ENCODE data around the gene LMNA. TPM values are rescaled to one million over a fixed set of nuclear protein-coding genes. Genes with fewer than 3 reads are reported as not detected.

The LMNA gene
- total and polyA plus RNA-seq, 4 donors, result 60.4 to 160 (median 97.2) TPM

GRCh38 chr1:156110252-156110651 lies 4.3 kb upstream of the LMNA start:
- Histone ChIP-seq H3K9ac (ENCODE audit: low read depth in 1 of 2, low read length in 2 of 2) (no peak overlapping the region), H3K27ac (ENCODE audit: low read depth in 1 of 2, low read length in 2 of 2) (no peak overlapping the region), H3K4me3 (ENCODE audit: low read depth in 1 of 3, low read length in 3 of 3) (no peak overlapping the region), H3K27me3 (ENCODE audit: control insufficient read depth in 4 of 4, insufficient read depth in 4 of 4, low read length in 3 of 4) (no peaks in the 10 kb centered on the region), H3K4me1 (ENCODE audit: control insufficient read depth in 4 of 4, insufficient read depth in 4 of 4, low read length in 3 of 4) (peaks cover 0 to 15% (median 6%) of the 10 kb centered on the region in 4 donors), H3K9me3 (ENCODE audit: control insufficient read depth in 4 of 4, low read length in 3 of 4) (no peaks in the 10 kb centered on the region), H3K36me3 (ENCODE audit: control insufficient read depth in 4 of 4, insufficient read depth in 3 of 4, low read depth in 1 of 4, low read length in 3 of 4) (no peaks in the 10 kb centered on the region)
- no peak for DNase-seq (ENCODE audit: low spot score)
- TF ChIP-seq REST (IDR thresholded peaks at IDR 0.05), result no peak
- TF ChIP-seq TAF1 (conservative IDR thresholded peaks at IDR 0.05), result no peak
- no peak for TF ChIP-seq FOXA1 (IDR thresholded peaks at IDR 0.05)
- TF ChIP-seq HNF4G (IDR thresholded peaks at IDR 0.05), result no peak
- no peak for TF ChIP-seq GABPA (IDR thresholded peaks at IDR 0.05 in 1 of 2, conservative IDR thresholded peaks at IDR 0.05 in 1 of 2)
- no peak for TF ChIP-seq ATF3 (IDR thresholded peaks at IDR 0.05)
- no peak for TF ChIP-seq RAD21 (IDR thresholded peaks at IDR 0.05)
- no peak for TF ChIP-seq CTCF (IDR thresholded peaks at IDR 0.05; ENCODE audit: low read depth, low read length, missing input control)
- no peak for TF ChIP-seq FOXA2 (IDR thresholded peaks at IDR 0.05)
- TF ChIP-seq SP1 (IDR thresholded peaks at IDR 0.05), result no peak
- no peak for TF ChIP-seq NR2F2 (IDR thresholded peaks at IDR 0.05)
- no peak for TF ChIP-seq JUND (IDR thresholded peaks at IDR 0.05)
- TF ChIP-seq YY1 (IDR thresholded peaks at IDR 0.05), result no peak
- TF ChIP-seq HNF4A (conservative IDR thresholded peaks at IDR 0.05), result no peak
- no peak for TF ChIP-seq EGR1 (IDR thresholded peaks at IDR 0.05; ENCODE audit: low read depth in 2 of 2)
- WGBS, result 79% methylated on average over 2 of the region's 2 CpGs

DNA sequence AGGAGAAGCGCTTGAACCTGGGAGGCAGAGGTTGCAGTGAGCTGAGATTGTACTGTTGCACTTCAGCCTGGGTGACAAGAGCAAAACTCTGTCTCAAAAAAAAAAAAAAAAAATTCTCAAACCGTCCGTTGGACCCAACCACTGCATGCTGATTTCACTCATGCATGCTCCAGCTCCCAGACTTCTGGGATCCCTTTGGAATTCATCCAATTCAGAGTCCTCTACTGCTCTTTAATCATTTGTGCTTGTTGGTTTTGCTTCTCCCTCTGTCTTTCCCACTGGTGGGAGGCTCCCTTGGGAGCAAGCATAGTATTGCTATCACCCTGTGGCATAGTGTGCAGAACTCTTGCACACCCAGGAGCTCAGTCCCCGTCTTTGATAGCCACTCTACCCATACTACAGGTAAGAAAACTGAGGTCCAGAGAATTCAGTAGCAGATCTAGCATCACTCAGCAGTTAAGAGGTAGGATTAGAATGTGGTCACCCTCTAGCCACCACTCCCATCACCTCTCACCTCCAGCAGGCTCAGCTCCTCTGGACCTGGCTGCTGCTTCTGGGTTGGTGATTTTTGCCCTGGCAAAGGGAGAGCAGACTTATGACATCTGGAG lies 3.1 kb upstream of the LMNA start:
- Histone ChIP-seq H3K27ac (ENCODE audit: low read depth in 1 of 2, low read length in 2 of 2) (no peak overlapping the region), H3K36me3 (ENCODE audit: control insufficient read depth in 4 of 4, insufficient read depth in 3 of 4, low read depth in 1 of 4, low read length in 3 of 4) (no peaks in the 10 kb centered on the region), H3K9ac (ENCODE audit: low read depth in 1 of 2, low read length in 2 of 2) (no peak overlapping the region), H3K27me3 (ENCODE audit: control insufficient read depth in 4 of 4, insufficient read depth in 4 of 4, low read length in 3 of 4) (no peaks in the 10 kb centered on the region), H3K4me3 (ENCODE audit: low read depth in 1 of 3, low read length in 3 of 3) (no peak overlapping the region), H3K4me1 (ENCODE audit: control insufficient read depth in 4 of 4, insufficient read depth in 4 of 4, low read length in 3 of 4) (peaks cover 0 to 17% (median 6%) of the 10 kb centered on the region in 4 donors), H3K9me3 (ENCODE audit: control insufficient read depth in 4 of 4, low read length in 3 of 4) (no peaks in the 10 kb centered on the region)
- WGBS, result 90% methylated on average over 4 of the region's 4 CpGs
- DNase-seq (ENCODE audit: low spot score), result no peak
- no peak for TF ChIP-seq EGR1 (IDR thresholded peaks at IDR 0.05; ENCODE audit: low read depth in 2 of 2)
- no peak for TF ChIP-seq NR2F2 (IDR thresholded peaks at IDR 0.05)
- no peak for TF ChIP-seq ATF3 (IDR thresholded peaks at IDR 0.05)
- no peak for TF ChIP-seq HNF4A (conservative IDR thresholded peaks at IDR 0.05)
- no peak for TF ChIP-seq FOXA2 (IDR thresholded peaks at IDR 0.05)
- no peak for TF ChIP-seq RXRA (IDR thresholded peaks at IDR 0.05)
- TF ChIP-seq MAX (IDR thresholded peaks at IDR 0.05), result no peak
- no peak for TF ChIP-seq YY1 (IDR thresholded peaks at IDR 0.05)

All from liver (tissue), 9 donors.